HTERT RPE-1 (cell line): ENCODE results near the gene GPX3.

Experiments used
- in situ Hi-C: fragments of 300-500 bp; cut with MboI; formaldehyde crosslinking; loops from 4 replicates; pipeline ENCODE4 v1.14.3; 2020; ENCODE audit warnings: low sequenced_read_pairs

The GPX3 gene

DNA sequence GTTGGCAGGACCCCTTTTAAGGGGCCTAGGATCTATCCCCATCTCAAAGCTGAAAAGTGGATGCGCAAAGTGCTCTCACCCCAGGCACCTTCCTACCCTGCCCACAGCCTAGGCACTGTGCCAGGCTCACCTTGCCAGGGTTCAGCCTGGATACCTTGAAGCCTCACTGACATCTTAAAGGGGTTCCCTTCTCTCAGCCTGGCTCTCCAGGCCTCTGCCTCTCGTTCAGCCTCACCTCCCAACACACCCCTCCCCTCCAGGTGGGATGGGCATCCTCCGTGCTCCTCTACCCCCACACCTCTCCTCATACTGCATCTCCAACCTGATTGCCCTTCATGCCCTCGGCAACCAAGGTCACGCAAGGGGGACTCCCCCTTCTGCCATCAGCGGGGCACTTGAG, 34.9 kb downstream of the GPX3 start:
- in situ Hi-C loops: no loop called here

DNA sequence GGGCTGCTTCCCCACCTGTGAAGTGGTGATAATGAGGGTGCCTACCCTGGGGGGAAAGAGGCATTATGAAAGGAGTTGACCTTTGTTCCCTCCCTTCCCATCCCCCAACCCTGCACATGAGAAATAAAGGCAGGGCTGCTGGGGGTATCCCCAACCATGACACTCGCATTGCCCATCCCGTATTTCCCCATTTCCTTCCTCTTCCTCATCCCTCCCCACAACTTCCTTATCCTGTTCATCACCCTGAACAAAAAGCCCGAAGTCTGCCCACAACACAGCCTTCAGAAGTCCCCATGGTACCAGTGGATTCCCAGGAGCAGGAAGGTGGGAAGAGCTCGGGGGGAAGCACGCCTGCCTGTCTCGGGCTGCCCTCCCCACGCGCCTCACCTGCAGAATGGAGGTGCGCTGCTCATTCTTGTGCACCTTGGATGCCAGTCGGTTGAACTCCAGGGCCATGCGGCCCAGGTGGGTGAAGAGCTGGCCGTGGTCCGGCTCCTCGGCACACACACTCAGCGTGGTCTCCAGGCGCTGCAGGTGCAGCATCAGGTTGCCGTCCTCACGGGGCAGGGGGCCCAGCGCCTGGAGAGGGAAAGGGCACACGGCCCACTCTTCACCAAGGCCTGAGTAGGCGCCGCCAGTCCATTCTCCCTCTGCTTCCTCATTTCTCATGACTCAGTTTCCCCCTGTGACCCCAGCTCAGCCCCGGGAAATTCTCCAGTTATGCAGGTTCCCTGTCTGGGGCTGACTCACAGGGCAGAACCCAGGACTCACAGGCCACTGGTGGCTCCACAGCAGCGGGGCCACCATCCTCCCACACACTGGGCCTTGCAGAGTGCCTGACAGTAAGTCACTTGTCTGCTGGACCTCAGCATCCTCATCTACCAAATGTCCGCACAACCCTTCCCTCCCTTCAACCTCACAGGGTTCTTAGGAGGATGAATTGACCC, 36.3 kb downstream of the GPX3 start:
- in situ Hi-C loops: no loop called here

DNA sequence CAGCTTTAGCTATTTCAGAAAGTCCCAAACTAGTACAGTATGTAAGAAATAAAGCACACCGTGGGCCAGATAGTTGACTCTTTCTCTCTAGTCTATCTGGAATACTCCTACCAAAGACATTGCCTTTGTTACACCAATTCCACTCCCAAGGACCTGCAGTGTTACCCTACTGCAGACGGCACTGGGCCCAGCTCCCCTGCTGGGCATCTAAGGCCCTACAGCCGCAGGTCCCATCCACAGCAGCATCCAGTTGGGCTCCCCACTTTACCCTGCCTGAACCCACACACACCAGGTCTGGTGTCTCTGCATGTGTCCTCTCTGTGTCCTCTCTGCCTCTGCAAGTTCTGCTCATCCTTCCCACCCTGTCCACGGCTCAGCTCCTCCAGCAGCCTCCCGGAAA, 37.9 kb downstream of the GPX3 start:
- in situ Hi-C loops: no loop called here

DNA sequence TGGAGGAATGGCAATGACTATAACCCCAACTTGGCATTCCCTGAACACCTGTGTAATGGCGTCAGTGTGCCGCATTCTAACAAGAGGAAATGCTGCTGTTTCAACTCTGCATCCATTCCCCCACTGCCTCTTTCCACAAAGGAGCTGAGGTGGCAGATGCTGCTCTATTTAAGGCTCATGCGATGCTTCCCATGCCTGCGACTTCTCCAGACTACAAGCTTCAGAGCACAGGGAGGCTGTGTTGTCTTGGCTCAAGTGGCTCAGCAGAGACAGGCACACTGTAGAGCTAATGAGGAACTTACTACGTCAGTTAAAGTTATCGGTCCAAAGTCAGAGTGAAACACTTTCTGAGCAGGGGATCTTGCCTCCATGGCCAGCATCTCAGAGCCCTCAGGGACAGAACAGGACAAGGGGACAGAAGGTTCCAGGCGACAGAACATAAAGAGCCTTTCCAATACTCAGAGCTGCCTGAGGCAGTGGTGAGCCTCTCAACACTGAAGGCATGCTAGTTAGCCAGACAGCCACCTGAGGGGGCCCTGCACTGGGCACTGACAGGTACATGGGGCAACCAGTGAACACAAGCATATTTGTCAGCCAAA, 38.6 kb downstream of the GPX3 start:
- in situ Hi-C loops: no loop called here

DNA sequence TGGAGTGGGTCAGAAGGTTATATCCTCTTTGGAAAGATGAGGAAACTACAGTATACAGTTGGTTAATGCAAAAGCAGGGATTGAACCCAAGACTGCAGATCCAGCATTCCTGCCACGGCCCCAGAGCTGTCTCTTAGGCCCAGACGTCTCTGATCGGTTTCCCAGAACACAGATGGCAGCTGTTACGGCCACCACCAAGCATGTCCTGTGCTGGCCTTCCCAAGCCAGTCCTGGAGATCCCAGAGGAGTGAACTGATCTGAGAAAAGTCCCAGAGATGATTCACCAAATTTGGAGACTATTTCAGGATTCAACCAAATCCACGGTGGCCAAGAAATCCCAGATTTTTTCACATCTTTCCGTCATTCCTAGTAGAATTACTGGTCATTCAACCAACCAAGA, 40.4 kb downstream of the GPX3 start:
- in situ Hi-C loops: no loop called here

DNA sequence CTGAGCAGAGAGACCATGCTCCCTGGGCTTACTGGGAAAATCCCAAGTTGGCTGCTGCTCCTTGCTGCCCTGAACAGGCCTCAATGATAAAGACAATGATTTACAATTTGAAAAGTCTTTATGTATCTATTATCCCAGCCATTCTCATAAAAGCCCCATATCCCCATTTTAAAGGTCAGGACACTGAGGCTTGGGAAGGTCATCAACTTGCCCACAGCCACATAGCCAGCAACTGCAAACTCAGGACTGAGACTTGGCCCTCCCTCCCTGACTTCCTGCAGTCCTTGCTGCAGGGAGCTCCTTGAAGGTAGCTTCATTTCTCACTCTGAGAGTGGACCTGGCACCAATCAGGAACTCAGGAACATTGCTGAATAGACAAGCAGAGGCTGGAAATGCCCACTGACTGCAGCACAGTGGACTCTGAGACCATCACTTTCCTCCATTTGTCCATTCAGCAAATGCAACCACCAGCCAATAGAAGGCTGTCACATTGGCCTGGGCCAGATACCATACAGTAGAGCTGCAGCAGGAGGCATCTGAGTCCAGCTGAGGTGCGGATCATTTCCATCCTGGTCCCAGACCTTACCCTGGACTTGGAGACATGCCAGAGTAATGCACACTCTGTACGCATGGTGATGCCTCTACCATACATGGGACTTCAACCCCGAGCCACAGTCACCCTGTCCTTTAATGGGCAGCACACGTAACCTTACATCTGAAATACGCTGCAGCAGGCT, 42.2 kb downstream of the GPX3 start:
- in situ Hi-C loops: no loop called here

DNA sequence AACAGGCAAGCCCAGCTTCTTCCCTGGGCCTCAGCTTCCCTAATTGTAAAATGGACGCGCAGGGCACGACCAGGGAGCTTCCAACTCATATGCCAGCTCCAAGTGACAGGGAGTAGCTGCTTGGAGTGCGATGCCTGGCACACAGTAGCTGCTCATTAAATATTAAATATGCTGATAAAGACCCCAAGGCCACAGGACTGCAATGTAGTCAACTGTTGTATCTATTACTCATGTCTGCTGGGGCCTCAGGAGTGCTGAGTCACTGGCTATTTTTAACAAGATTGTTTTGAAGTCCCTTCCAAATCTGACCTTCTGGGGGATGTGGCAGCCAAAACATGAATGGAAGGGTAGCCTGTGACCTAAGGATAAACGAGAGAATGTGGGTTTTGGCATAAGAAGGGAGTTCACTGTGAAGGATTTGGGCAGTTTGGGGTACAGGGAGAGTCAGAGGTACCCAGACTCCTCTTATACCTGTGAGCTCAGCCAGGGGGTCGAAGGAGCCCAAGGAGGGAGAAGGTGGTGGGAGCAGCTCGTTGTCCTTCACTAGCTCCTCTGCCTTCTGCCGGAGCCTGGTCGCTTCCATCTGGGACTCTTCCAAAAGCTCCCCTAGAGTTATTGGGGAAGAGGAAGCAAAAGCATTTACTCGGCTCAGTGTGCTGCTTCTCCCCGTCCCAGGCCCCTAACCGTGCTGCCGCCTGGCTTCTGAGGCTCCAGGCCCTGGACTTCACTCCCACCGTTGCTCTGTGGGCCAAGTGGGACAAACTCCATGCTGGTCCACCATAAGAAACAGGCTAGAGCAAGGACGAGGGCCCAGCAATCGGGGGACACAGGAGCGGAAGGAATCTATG, 43.0 kb downstream of the GPX3 start:
- in situ Hi-C loops: no loop called here

DNA sequence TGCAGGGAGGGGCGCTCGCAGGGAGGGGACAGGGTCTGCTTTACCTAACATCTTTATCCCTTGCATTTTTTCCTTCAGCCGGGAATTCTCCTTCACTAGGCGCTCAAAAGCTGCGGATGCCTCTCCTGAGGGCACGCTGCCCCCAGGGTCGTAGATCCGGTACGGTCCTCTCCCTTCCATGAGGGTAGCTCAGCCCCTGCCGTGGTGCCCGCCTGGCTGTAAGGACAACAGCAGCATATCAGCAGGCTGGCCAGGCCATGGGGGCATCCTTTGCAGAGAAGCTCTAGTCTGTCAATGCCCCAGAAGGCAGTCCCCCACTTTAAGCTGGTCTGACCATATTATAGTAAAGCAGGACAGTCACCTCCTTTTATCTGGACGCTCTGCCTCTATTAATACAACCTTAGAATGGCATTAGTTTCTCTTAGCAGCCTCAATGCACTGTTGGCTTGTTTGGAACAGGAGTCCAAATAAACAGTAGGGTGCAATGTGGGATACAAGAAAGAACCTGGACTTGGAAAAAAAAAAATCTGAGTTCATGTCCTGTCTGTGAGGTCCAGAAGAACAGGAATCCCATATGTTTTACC, 44.6 kb downstream of the GPX3 start:
- in situ Hi-C loops: no loop called here

DNA sequence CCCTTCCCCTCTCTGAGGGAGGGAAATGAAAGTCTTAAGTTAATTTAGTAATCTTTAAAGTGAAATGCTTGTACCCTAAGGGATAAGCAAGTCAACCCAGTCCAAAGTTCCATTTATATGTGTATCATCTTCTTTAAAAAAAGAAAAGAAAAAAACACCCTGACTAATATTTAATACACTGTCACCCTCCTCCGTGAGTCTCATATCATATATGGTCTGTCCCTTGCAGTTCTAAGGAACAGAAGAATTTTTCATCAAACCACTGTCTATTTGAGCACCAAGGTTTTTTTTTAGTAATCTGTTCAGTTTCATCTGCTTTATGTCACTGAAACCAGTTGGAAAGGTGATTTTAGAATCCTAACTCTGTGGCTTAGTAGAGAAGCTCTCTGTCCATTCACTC, 45.2 kb downstream of the GPX3 start:
- in situ Hi-C loops: no loop called here

DNA sequence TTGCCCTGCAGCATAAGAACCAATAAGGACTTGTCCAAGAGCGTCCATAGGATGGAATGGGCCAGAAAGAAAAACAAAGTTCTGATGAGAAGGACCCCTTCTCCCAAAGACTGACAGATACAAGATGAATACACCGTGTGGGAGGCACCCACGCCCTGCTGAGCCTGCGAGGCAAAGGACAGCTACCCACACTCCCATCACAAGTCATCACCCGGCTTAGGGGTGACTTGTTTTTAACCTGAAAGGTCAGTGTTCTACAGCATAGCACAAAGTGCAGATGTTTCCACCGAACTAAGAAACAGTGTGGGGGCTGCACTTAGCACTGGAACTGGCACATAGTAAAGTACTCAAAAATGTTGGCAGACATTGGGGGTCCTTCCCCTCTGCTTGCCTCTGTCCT, 46.5 kb downstream of the GPX3 start:
- in situ Hi-C loops: no loop called here

DNA sequence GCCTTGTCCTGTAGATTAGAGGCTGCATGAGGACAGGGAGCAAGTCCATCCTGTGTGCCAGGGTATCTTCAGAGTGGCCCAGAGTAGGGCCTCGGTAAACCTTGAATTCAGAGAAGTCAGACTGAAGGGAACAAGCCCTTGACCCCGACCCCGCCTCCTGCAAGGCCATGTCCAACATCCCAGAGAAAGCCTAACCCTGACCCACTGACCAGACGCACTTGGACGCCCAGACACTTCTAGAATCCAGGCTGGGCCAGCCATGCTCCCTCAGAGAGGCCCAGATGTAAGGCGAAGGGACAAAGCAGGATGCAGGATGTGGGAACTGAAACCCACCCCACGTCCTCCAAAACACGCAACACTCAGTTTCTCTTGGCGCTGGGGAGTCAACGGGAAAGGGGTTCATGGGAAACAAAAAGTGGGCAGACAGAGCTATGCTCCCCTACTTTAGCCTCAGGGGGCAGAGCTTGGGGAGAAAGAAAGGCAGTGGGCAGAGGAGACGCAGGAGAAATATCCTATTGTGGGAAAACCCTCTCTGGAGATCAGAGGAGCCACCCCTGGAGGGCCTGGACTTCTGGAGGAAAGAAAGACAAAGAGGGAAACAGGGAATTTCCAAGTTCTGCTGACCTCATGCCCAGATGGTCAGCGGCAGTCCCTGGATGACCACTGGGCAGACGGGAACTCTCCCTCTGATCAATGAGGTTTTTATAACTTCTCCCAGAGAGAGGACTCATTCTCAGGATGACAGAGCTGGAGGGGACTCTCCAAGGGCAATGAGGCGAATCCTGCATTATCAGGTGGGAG, 47.4 kb downstream of the GPX3 start:
- in situ Hi-C loops: no loop called here

DNA sequence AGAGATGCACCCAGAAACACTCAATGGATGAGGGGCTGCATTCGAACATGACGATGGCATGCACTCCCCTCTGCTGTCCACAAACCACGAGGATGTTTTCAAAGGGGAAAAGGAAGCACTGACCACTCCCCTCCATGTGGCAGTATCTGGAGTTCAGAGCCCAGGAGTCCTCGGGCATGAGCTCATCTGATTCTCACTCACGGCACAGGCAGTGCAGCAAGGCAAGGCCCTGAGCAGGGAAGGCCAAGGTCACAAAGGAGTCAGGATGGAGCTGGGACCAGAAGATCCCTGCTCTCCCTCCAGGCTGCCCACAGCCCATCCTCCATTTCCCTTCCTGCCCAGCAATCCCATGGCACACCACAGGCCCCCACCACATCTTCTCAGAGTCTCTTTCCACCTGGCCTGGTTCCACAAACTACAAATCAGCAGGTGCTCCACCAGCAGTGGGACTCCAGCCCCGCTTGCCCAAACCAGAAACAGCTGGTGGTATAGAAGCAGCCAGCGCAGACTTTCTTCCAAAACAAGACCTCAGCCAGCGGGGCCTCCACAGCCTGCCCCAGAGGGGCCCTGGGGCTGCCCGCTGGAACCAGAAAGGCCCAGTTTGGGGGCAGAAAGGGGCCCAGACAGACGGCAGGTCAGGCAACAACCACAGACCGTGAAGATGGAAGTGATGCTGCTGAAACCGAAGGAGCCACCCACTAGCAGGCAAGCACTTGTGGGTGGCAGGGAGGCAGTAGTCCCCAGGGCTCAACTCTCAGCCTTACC, 48.2 kb downstream of the GPX3 start:
- in situ Hi-C loops: no loop called here

DNA sequence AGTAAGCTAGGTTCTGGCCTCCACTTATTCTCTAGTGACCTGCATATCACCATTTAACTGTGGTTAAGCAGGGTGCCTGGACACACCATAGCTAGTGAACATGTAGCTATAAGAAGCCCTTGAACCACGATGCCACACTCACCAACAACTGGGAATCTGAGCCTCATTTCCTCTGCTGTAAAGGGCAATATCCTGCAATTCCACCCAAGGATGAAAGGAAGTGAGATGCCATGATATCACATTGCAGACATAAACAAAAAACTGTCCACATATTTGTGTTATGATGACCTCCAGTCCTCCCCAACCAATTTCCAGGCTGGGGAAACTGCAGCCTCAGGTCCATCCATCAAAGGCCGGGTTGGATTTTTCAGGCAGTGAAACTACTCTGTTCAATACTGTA, 50.1 kb downstream of the GPX3 start:
- in situ Hi-C loops: no loop called here

DNA sequence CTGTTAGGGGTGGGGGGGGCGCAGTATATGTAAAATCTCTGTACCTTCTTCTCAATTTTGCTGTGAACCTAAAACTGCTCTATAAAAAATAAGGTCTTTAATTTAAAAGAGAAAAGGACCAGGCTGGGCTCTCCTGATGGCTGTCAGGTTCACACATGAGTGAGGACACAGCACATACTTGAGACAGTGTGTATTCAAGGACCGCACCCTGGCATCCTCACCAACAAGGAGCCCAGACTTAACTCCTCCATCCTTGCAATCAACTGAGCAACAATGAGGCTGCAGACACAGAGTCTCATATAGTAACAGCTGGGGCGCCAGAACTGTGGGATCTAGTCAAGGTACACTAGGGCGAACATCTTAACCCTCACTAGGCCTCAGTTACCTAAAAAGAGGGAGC, 50.6 kb downstream of the GPX3 start:
- in situ Hi-C loops: no loop called here

DNA sequence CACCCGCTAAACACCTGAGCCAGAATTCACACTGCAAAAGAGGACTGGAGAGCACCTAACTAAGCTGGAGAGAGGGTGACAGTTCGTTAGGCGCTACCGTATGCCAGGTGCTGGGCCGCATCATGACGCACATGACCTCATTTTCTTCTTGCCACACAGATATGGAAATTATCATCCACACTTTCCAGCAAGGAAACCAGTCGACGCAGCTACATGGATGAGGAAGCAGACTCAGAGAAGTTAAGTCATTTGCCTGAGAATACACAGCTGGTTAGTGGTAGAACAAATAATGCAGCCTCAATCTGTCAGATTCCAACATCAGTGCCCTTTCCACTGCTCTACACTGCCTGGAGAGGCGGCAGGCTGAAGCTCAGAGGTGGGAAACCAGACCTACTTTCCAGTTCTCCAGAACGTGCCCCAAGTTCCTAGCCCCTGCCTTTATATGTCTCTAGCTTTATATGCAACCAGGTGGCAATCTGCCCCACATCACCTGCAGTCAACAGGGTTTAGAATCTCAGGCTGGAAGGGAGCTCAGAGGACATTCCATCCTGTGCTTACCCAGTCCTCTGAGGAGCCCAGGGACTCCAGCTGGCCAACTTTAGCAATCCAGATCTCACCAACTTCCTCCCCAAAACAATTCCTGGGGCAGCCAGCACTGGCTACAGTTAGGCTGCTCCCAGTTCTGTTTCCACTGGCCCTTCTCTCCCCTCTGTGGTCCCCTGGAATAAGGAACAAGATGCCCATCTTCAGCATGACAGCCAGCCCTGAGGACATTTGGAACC, 51.6 kb downstream of the GPX3 start:
- in situ Hi-C loops: no loop called here

DNA sequence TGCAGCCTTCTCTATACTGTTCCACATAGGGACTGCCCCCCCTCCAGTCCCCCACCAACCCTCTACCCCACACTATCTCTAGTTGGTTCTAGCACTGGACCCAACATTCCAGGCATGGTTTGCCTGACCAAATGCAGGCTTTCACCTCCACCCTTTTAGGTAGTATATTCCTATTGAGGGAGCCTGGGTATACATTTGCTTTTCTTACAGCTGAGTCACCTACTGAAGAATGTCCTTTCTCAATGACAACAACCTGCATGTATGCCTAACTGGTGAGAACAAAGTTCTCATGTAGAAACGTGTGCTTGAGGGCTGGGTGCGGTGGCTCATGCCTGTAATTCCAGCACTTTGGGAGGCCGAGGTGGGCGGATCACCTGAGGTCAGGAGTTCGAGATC, 52.2 kb downstream of the GPX3 start:
- in situ Hi-C loops: no loop called here

DNA sequence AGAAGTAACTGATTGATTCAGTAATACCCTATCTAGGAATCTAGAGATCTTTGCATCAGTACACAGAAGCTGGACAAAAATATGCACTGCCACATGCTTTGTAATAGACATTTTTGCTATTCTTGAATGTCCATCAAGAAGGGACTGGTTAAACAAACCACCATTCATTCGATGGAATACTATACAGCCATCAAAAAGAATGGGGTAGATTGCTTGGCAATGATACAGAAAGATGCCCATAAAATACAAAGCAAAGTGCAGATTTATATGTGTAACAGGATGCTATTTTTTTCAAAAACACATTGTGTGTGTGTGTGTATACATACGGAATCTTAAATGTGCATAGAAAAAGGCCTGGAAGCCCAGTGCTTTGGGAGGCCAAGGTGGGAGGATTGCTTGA, 52.9 kb downstream of the GPX3 start:
- in situ Hi-C loops: no loop called here

DNA sequence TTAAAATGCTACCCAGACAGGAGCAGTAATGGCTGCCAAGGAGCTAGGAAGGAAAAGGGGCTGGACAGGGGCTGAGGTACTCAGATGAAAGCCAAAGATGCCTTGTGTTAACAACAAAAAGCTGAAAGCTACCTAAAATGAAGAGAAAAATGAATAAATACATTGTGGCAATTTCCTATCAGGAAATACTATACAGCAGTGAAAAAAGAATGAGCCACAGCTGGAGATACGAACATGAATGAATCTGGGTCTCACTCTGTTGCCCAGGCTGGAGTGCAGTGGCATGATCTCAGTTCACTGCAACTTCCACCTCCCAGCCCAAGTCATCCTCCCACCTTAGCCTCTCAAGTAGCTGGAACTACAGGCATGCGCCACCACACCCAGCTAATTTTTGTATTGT, 54.2 kb downstream of the GPX3 start:
- in situ Hi-C loops: no loop called here
